DMS153 (cell line): ENCODE results near the gene ABCC10.
"Not testable (repeated sequence)": the region's sequence is repeated elsewhere in the genome, so short reads cannot be mapped to it uniquely, and the experiment has no call there.

Experiments used
- DNase-seq: peaks from one replicate; lab custom pipeline; 2025; lab: John Stamatoyannopoulos, UW

ABCC10 gene

DNA sequence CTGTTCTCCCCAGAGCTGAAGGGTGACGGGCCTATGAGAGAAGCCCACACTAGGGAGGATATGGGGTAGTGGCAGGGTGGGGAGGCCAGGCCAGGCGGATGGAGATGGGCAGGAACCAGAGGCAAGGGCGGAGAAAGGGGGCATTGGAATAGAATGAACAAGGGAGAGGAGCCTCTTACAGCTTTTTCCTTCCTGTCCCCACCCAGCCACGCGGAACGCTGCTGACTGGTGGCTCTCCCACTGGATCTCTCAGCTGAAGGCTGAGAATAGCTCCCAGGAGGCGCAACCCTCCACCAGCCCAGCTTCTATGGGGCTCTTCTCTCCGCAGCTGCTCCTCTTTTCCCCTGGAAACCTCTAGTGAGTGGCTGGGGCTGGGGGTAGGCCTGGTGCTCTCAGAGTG lies 17.2 kb downstream of the ABCC10 start:
- DNase-seq = no peak

DNA sequence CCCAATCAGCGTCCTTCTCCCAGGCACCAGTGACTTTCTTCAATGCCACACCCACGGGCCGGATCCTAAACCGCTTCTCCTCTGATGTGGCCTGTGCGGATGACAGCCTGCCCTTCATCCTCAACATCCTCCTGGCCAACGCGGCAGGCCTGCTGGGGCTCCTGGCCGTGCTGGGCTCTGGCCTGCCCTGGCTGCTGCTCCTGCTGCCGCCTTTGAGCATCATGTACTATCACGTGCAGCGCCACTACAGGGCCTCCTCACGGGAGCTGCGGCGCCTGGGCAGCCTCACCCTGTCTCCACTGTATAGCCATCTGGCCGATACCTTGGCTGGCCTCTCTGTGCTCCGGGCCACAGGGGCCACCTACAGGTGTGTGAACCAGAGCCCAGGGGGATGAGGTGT lies 18.2 kb downstream of the ABCC10 start:
- DNase-seq = no peak

DNA sequence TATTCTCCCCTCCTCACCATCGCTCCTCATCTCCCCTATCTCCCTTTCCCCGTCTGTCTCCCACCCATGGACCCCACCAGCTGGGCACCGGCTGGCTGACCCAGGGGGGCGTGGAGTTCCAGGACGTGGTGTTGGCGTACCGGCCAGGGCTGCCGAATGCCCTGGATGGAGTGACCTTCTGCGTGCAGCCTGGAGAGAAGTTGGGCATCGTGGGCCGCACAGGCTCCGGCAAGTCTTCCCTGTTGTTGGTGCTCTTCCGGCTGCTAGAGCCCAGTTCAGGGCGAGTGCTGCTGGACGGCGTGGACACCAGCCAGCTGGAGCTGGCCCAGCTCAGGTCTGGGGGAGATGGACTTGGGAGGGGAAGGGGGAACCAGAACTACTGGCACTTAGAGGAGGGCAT lies 20.3 kb downstream of the ABCC10 start:
- DNase-seq = no peak

DNA sequence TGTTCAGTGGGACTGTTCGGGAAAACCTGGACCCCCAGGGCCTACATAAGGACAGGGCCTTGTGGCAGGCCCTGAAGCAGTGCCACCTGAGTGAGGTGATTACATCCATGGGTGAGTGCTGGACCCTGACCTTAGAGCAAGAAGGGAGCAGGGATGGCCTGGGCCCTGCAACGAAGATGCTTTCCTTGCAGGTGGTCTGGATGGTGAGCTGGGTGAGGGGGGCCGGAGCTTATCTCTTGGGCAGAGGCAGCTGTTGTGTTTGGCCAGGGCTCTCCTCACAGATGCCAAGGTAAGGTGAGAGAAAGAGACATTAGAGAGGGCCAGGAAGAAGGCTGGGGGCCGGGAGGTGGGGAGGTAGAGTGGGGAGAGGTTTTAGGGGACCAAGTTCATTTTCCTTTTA lies 21.6 kb downstream of the ABCC10 start:
- DNase-seq = no peak

GRCh38 chr6:43450699-43451131 lies 23.4 kb downstream of the ABCC10 start:
- DNase-seq = no peak

GRCh38 chr6:43451348-43451747 lies 24.0 kb downstream of the ABCC10 start:
- DNase-seq = no peak

GRCh38 chr6:43451939-43452338 lies 24.6 kb downstream of the ABCC10 start:
- no peak for DNase-seq

GRCh38 chr6:43452896-43453295 lies 25.6 kb downstream of the ABCC10 start:
- no peak for DNase-seq

DNA sequence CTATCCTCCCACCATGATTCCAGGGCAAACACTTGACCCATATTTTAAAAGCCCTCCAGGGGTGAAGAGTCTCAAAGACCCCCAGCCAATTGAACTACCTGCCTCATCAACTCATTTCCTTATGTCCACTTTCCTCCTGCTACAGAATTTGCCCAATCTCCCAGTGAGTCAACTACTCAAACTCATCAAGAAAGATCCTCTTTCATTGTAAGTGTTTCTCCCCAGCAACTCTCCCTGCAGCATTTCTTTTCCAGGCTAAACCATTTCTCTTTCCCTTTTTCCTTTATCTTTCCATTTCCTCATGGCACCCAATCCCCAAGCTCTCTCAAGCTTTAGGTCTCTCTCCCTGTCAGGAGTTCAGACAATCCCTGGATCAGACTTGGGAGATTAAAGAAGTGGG lies 26.5 kb downstream of the ABCC10 start:
- no peak for DNase-seq

DNA sequence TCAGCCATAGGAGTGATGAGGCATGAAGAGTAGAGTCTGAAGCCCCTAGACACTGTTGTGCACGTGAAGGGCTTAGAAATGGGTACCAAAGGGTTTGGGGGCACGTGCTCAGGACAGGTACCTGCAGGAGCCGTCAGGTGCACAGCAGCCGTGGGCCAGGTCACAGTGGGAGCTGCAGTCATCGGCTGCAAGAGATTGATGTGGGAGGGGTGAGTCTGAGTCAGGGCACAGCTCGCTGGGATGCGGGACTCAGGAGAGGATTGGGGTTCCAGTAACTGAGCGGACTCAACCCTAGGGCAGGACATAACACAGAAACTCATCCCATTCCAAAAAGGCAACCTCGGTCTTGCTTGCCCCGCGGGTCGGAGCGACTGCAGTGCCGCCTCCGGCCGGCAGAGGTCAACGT lies 27.0 kb downstream of the ABCC10 start:
- no peak for DNase-seq

DNA sequence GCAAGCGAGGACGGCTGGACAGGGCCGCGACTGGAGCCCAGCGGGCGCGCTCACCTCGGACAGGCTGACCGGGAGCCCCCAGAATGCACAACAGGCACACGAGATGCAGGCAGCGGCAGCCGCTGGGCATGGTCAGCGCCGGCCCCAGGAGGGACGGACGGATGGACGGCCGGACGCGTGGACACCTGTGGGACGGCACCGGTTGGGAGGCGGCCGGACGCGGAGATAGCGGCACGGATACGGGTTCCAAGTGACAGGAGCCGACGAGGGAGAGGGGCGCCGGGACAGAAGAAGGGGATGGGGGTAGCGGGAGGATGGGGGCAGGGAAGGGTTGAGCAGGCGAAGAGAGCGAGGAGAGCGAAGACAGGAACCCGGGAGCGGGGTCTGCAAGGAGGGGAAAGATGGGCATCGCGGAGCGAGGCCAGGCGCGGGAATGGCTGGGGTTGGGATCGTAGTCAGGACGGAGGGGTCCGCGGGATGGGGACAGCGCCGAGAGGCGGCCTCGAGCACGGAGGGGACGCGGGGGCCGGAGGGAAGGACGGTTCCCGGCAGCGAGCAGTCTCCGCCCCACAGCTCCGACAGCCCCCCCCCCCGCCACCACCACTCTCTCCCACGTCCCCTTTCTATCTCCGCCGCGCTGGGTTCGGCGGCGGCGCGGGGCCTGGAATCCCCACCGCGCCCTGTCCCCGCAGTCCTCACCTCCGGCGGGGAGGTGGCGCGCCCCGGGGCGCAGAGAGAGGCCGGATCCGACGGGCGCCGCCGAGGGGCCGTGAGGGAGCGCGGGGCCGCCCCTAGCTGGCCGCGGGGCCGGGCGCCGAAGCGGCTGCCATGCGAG lies 27.6 kb downstream of the ABCC10 start:
- peak; percentile 27 for DNase-seq

DNA sequence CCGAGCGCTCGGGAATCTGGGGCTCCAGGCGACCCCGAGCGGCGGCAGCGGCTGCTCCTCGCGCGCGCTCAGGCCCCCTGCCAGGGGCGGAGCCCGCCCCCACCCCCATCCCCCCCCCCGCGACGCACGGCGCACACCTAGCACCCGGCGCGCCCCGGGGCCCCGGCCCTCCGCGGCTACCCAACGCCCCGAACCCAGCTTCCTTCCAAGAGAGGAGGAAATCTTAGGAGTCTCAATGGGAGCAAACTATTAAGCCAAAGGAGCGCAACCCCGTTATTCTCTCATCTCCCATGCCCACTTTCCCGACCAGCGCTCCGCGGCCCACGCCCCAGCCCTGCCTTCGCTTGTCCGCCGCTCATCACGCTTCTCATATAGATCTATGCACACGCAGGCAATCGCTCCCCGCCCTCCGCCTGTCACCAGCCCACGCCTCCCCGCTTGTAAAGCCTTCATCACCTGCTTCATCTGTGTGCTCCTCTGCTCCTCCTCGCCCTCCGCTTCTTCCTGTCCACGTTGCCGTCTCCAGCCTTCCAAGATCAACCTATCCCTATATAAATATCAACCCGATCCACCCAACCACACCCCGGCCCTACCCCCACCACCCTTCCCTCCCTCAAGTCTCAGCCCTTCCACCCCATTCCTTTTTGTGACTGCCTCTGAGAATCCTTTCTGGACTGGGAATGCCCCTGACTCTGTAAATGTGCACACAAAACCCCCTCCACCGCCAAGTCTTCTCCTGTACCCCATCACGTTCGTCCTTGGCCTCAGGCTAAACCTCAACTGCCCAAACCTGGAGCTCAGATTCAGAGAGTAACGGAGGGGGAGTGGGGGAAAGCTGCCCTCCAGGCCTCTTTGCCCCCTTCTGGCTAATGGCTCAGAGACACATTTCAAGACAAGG lies 28.4 kb downstream of the ABCC10 start, which contains the start of gene DLK2:
Gene DLK2, minus strand, starts transcription at position 18 of the 898 bp plus-strand sequence. CDS start 723 bp downstream, outside the sequence.
- DNase-seq = no peak

DNA sequence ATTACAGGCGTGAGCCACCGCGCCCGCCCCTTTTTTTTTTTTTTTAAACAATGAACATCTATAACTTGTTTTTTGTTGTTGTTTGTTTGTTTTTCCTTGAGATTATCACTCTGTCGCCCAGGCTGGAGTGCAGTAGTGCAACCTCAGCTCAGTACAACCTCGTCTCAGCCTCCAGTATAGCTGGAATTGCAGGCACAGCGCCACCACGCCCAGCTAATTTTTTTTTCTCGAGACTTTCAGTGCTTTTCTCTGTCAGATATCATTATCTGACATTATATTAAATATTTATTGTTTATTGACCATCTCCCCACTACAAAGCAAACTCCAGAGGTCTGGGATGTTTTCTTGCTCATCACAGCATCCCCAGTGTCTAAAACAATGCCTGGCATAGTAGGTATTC lies 30.3 kb downstream of the ABCC10 start:
- no peak for DNase-seq

- not testable (repeated sequence) for DNase-seq
Observed at GRCh38 chr6:43458154-43458553, 30.8 kb downstream of the ABCC10 start.

DNA sequence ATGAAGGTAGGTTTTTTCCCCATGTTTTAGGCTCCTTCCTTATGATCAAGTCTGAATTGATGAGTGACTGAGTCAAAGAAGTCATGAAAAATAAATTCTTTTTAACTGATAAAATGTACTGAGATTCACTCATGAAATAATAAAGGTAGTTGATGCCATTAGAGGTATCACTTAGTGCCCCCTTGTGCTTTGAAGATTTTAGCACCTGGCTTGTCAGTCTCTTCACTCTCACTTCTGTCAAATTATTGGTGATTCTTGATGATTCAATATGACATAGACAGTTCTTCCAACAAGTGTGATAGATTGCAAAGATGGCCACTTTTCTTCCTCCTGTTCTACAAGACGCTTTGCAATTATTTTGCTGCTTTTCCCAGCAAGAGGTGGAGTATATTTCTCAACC lies 32.2 kb downstream of the ABCC10 start:
- DNase-seq = no peak

DNA sequence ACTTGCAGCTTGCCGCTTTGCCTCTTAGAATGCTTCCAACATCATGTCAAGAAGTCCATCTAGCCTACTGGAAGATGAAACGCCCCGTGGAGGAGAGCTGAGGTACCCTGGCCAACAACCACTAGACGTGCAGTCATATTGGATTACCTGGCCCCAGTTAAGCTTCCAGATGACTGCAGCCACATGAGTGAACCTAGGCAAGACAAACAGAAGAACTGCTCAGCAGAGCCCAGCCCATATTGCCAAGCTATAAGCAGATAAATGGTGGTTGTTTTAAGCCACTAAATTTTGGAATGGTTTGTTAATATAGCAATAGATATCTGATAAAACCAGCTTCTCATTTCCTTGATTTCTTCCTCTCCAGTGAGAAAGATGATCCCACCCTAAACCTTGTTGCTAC lies 32.7 kb downstream of the ABCC10 start:
- no peak for DNase-seq

GRCh38 chr6:43461936-43462335 lies 34.6 kb downstream of the ABCC10 start:
- DNase-seq = no peak

DNA sequence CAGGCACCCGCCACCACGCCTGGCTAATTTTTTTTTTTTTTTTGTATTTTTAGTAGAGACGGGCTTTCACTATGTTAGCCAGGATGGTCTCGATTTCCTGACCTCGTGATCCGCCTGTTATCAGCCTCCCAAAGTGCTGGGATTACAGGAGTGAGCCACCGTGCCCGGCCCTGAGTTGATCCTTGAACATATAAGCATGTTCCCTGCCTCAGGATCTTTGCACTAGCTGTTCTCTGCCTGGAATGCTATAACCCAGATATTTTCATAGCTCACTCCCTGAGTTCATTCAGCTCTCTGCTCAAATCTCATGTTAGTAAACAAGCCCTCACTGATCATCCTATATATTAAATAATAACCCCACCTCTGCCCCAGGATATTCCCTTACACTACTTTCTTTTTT lies 37.0 kb downstream of the ABCC10 start:
- no peak for DNase-seq

DNA sequence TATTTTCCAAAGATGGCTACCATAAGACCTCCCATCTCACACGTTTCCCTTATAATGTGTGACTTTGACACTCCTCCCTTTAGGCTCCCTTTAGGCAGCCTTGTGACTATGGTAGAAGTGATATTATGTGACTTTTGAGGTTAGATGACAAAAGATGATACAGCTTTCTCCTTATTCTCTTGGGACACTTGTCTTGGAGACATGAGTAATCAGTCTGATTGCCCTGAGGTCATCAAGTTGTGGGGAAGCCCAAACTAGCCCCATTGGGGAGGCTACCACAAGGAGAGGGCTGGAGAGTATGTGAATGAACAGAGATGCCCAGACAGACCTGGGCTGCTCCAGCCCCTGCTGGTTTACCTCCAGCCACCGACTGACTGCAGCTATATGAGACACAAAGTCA lies 38.6 kb downstream of the ABCC10 start:
- no peak for DNase-seq

DNA sequence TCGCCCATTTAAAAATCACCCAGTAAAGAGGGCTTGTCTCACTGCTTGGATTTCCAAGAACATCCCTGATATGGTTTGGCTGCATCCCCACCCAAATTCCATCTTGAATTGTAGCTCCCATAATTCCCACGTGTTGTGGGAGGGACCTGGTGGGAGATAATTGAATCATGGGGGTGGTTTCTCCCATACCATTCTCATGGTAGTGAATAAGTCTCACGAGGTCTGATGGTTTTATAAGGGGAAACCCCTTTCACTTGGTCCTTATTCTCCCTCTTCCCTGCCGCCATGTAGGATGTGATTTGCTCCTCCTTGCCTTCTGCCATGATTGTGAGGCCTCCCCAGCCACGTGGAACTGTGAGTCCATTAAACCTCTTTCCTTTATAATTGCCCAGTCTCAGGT lies 39.9 kb downstream of the ABCC10 start:
- not testable (repeated sequence) for DNase-seq

GRCh38 chr6:43467752-43468151 lies 40.4 kb downstream of the ABCC10 start:
- no peak for DNase-seq

GRCh38 chr6:43468240-43468639 lies 40.9 kb downstream of the ABCC10 start:
- no peak for DNase-seq
